GM23338 (cell line): Measurements from ENCODE around the gene CDH4. TPM values are rescaled to one million over a fixed set of nuclear protein-coding genes. Genes with fewer than 3 reads are reported as not detected.
A peak's percentile ranks its signal among the peaks of the same experiment; 100 is the strongest.

Source experiments
- ATAC-seq: fragments of 200-7000 bp; cut with Tn5 transposase; 3 replicates; pipeline ENCODE4 v1.9.1; 2020
- DNase-seq: peaks from one replicate; pipeline ENCODE4 v3.0.0-alpha.2; 2015; ENCODE audit warnings: low spot score
- H2AFZ ChIP-seq: fragments of 200-600 bp; sonication (generic); 2 replicates; pipeline ENCODE4 v1.8.0; 2016; ENCODE audit warnings: antibody characterized with exemption, mild to moderate bottlenecking, moderate library complexity
- H3F3A ChIP-seq: fragments of 200-600 bp; sonication (generic); replicated peaks from 2 replicates; pipeline ENCODE4 v1.8.0; 2017; ENCODE audit warnings: antibody characterized with exemption, mixed run types, low read depth
- H3K27ac ChIP-seq: fragments of 200-600 bp; sonication (generic); 2 replicates; pipeline ENCODE4 v1.6.1; 2016; ENCODE audit warnings: low read depth
- H3K27me3 ChIP-seq: fragments of 200-600 bp; sonication (generic); 2 replicates; pipeline ENCODE4 v1.8.0; 2016; ENCODE audit warnings: mild to moderate bottlenecking, mixed run types, moderate library complexity; ENCODE audit not compliant: insufficient read depth
- H3K36me3 ChIP-seq: fragments of 200-600 bp; sonication (generic); 2 replicates; pipeline ENCODE4 v1.8.0; 2016; ENCODE audit warnings: mild to moderate bottlenecking; ENCODE audit not compliant: insufficient read depth
- H3K4me1 ChIP-seq: fragments of 200-600 bp; sonication (generic); 2 replicates; pipeline ENCODE4 v1.8.0; 2016; ENCODE audit warnings: mild to moderate bottlenecking, moderate library complexity; ENCODE audit not compliant: insufficient read depth
- H3K4me2 ChIP-seq: fragments of 200-600 bp; sonication (generic); 2 replicates; pipeline ENCODE4 v1.7.1; 2017; ENCODE audit warnings: mixed run types
- H3K4me3 ChIP-seq: fragments of 200-600 bp; sonication (generic); 2 replicates; pipeline ENCODE4 v1.6.1; 2016; ENCODE audit warnings: mixed run types
- H3K79me2 ChIP-seq: fragments of 200-600 bp; sonication (generic); replicated peaks from 2 replicates; pipeline ENCODE4 v1.8.0; 2017; ENCODE audit warnings: mild to moderate bottlenecking; ENCODE audit not compliant: insufficient read depth
- H3K9me2 ChIP-seq: fragments of 200-600 bp; sonication (generic); 2 replicates; pipeline ENCODE4 v1.8.0; 2017; ENCODE audit not compliant: insufficient read depth
- H4K20me1 ChIP-seq: fragments of 200-600 bp; sonication (generic); replicated peaks from 2 replicates; pipeline ENCODE4 v1.8.0; 2017; ENCODE audit warnings: mild to moderate bottlenecking; ENCODE audit not compliant: insufficient read depth
- H3K27ac Mint-ChIP-seq: 2 replicates; pipeline ENCODE4 v1.8.0; 2020; ENCODE audit warnings: inconsistent platforms, mild to moderate bottlenecking, moderate library complexity, mixed read lengths
- H3K27me3 Mint-ChIP-seq: 3 replicates; pipeline ENCODE4 v1.8.0; 2022; ENCODE audit warnings: low read depth, mild to moderate bottlenecking, moderate library complexity, mixed read lengths, inconsistent platforms; ENCODE audit not compliant: insufficient read depth, poor library complexity
- H3K36me3 Mint-ChIP-seq: 3 replicates; pipeline ENCODE4 v1.8.0; 2021; ENCODE audit warnings: low read depth, mild to moderate bottlenecking, inconsistent platforms, moderate library complexity, mixed read lengths
- H3K4me1 Mint-ChIP-seq: 3 replicates; pipeline ENCODE4 v1.8.0; 2020; ENCODE audit warnings: mild to moderate bottlenecking, inconsistent platforms, mixed read lengths
- H3K4me3 Mint-ChIP-seq: 3 replicates; pipeline ENCODE4 v1.8.0; 2021; ENCODE audit warnings: moderate library complexity, mild to moderate bottlenecking, inconsistent platforms, mixed read lengths
- H3K9me3 Mint-ChIP-seq: 3 replicates; pipeline ENCODE4 v1.8.0; 2020; ENCODE audit warnings: moderate library complexity, mild to moderate bottlenecking, inconsistent platforms, mixed read lengths
- CREB1 ChIP-seq: fragments of 250-450 bp; sonication (Bioruptor Pico); IDR thresholded peaks from 2 replicates; pipeline ENCODE4 v1.5.0; 2020; ENCODE audit warnings: low read depth, mild to moderate bottlenecking, moderate library complexity
- CTCF ChIP-seq, 2 experiments: fragments of 200-600 bp in 1 of 2; sonication (generic) in 1 of 2; conservative IDR thresholded peaks; 2 replicates each; pipeline versions ENCODE4 v1.5.1 to v1.6.1; 2016 to 2017; ENCODE audit warnings: antibody characterized with exemption in 2 of 2, low read depth in 2 of 2, mild to moderate bottlenecking in 2 of 2, moderate library complexity in 1 of 2
- ETS1 ChIP-seq: IDR thresholded peaks from 2 replicates; pipeline ENCODE4 v1.6.1; 2016; ENCODE audit warnings: antibody characterized with exemption
- EZH2 ChIP-seq: fragments of 200-600 bp; sonication (generic); IDR thresholded peaks from one replicate; pipeline ENCODE4 v1.8.0; 2017; ENCODE audit warnings: antibody characterized with exemption, mild to moderate bottlenecking, low read depth; ENCODE audit not compliant: unreplicated experiment
- EZH2phosphoT487 ChIP-seq: fragments of 200-600 bp; sonication (generic); IDR thresholded peaks from one replicate; pipeline ENCODE4 v1.8.1; 2018; ENCODE audit warnings: antibody characterized with exemption; ENCODE audit not compliant: unreplicated experiment
- JUNB ChIP-seq: IDR thresholded peaks from one replicate; pipeline ENCODE4 v1.6.1; 2016; ENCODE audit warnings: antibody characterized with exemption; ENCODE audit not compliant: unreplicated experiment
- NANOG ChIP-seq: IDR thresholded peaks from 2 replicates; pipeline ENCODE4 v1.6.1; 2016; ENCODE audit warnings: antibody characterized with exemption, borderline replicate concordance
- POLR2AphosphoS5 ChIP-seq: IDR thresholded peaks from 2 replicates; pipeline ENCODE4 v1.6.1; 2016; ENCODE audit warnings: antibody characterized with exemption, low read depth
- REST ChIP-seq: IDR thresholded peaks from one replicate; pipeline ENCODE4 v1.6.1; 2018; ENCODE audit warnings: antibody characterized with exemption; ENCODE audit not compliant: unreplicated experiment
- STAT1 ChIP-seq: IDR thresholded peaks from one replicate; pipeline ENCODE4 v1.6.1; 2016; ENCODE audit warnings: antibody characterized with exemption; ENCODE audit not compliant: unreplicated experiment
- ZNF114 ChIP-seq: fragments of 250-450 bp; sonication (Bioruptor Pico); IDR thresholded peaks from 2 replicates; pipeline ENCODE4 v1.5.0; 2020; ENCODE audit warnings: mild to moderate bottlenecking, moderate library complexity
- ZNF331 ChIP-seq: fragments of 250-450 bp; sonication (Bioruptor Pico); IDR thresholded peaks from 2 replicates; pipeline ENCODE4 v1.5.0; 2020; ENCODE audit warnings: low read depth, mild to moderate bottlenecking, moderate library complexity
- ZNF462 ChIP-seq: fragments of 250-450 bp; sonication (Bioruptor Pico); IDR thresholded peaks from 2 replicates; pipeline ENCODE4 v1.5.0; 2020; ENCODE audit warnings: mild to moderate bottlenecking, moderate library complexity
- polyA plus RNA-seq: library from polyadenylated mRNA; unstranded; fragments of >200 nt; fragmentation: Nextera tagmentation; extraction: Ambion mirVana; gene quantifications from 2 replicates; pipeline ENCODE4 v1.2.1, GENCODE V29; 2016
- total RNA-seq: library from RNA; depleted of rRNA; stranded (reverse); fragments of >200 nt; shearing (Covaris generic); gene quantifications from 2 replicates; pipeline ENCODE4 v1.2.3, GENCODE V29; 2014

The CDH4 gene
- total and polyA plus RNA-seq, 2 experiments from 2014 or later: 1.2 to 4.2 TPM

GRCh38 chr20:61437280-61438206 lies 185.5 kb downstream of the CDH4 start:
- Histone ChIP-seq H3K27me3 (no peaks in the 10 kb centered on the region), H3K27ac (peak overlapping the region; percentile 100), H3K9me2 (peaks cover 5% of the 10 kb centered on the region; the same call in 1 of the 2 replicates), H3K4me1 (peaks cover 53% of the 10 kb centered on the region), H2AFZ (no peak overlapping the region), H3K4me2 (peak overlapping the region; percentile 60), H3K79me2 (no peaks in the 10 kb centered on the region), H3K4me3 (peak overlapping the region; percentile 28), H3K36me3 (no peaks in the 10 kb centered on the region), H4K20me1 (no peaks in the 10 kb centered on the region), H3F3A (peaks cover 16% of the 10 kb centered on the region; the same call in 1 of the 2 replicates)
- ATAC-seq (peak; percentile 6), DNase-seq (peak; percentile 64)
- Mint-ChIP-seq H3K9me3 (peaks cover 18% of the 10 kb centered on the region; the same call in 2 of the 3 replicates), H3K27ac (peak overlapping the region; percentile 99), H3K36me3 (peaks cover 18% of the 10 kb centered on the region; the same call in 2 of the 3 replicates), H3K4me3 (peak overlapping the region; percentile 35), H3K4me1 (peaks cover 68% of the 10 kb centered on the region), H3K27me3 (peaks cover 16% of the 10 kb centered on the region)
- TF ChIP-seq EZH2 (no peak), EZH2phosphoT487 (no peak), REST (no peak), ZNF331 (CRISPR knock-in tag) (no peak), ZNF114 (CRISPR knock-in tag) (no peak), POLR2AphosphoS5 (no peak), NANOG (no peak), ZNF462 (CRISPR knock-in tag) (no peak), JUNB (no peak), CREB1 (CRISPR knock-in tag) (no peak), CTCF (conservative IDR thresholded peaks at IDR 0.05; ENCODE audit: low read depth in 2 of 2) (no peak), STAT1 (no peak), ETS1 (no peak)
